ENCODE measurements around the gene PPP1R9A. TPM values are rescaled to one million over a fixed set of nuclear protein-coding genes. Genes with fewer than 3 reads are reported as not detected.

Gene PPP1R9A
- total RNA-seq, 1 experiment from 2014 or later: 5.9 TPM

DNA sequence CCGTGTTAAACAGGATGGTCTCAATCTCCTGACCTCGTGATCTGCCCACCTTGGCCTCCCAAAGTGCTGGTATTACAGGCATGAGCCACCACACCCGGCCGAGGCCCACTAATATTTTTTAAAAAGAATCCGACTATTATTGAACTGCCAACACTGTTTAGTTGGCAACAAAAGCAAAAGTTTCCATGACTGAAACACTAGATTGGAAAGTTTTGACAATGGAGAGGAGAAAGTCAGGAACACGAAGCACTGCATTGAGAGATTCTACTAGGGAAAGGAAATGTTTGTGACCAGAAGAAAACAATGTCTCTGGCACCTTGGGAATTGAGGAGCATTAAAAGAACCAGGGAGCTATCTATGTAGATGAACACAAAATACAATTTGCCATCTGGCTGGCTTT is 13.7 kb upstream of the PPP1R9A start:
- Histone ChIP-seq H3K9me3 (ENCODE audit: low read length) (no peaks in the 10 kb centered on the region), H3K9ac (ENCODE audit: low read length) (no peak overlapping the region), H3K4me2 (ENCODE audit: low read length) (no peak overlapping the region), H3K4me3 (ENCODE audit: low read length) (no peak overlapping the region), H3K36me3 (ENCODE audit: low read depth, low read length) (no peaks in the 10 kb centered on the region), H4K20me1 (ENCODE audit: low read length) (no peaks in the 10 kb centered on the region), H3K27me3 (ENCODE audit: low read length) (no peaks in the 10 kb centered on the region), H3K9me2 (replicated peaks; ENCODE audit: low read length) (no peaks in the 10 kb centered on the region), H3K27ac (ENCODE audit: low read length) (no peak overlapping the region), H3K4me1 (ENCODE audit: insufficient read depth, low read length) (no peaks in the 10 kb centered on the region), H3F3A (ENCODE audit: low read length, unreplicated experiment) (no peaks in the 10 kb centered on the region), H3K79me2 (ENCODE audit: low read length) (no peaks in the 10 kb centered on the region), H2AFZ (ENCODE audit: low read length) (no peak overlapping the region)
- intact Hi-C loops (cut with micrococcal nuclease): no loop called here
- POLR2A ChIA-PET (ENCODE audit: unreplicated experiment): no interaction called here
- TF ChIP-seq, protein P1, sequence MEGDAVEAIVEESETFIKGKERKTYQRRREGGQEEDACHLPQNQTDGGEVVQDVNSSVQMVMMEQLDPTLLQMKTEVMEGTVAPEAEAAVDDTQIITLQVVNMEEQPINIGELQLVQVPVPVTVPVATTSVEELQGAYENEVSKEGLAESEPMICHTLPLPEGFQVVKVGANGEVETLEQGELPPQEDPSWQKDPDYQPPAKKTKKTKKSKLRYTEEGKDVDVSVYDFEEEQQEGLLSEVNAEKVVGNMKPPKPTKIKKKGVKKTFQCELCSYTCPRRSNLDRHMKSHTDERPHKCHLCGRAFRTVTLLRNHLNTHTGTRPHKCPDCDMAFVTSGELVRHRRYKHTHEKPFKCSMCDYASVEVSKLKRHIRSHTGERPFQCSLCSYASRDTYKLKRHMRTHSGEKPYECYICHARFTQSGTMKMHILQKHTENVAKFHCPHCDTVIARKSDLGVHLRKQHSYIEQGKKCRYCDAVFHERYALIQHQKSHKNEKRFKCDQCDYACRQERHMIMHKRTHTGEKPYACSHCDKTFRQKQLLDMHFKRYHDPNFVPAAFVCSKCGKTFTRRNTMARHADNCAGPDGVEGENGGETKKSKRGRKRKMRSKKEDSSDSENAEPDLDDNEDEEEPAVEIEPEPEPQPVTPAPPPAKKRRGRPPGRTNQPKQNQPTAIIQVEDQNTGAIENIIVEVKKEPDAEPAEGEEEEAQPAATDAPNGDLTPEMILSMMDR (conservative IDR thresholded peaks at IDR 0.05; ENCODE audit: low read depth, low read length): no peak
- no peak for TF ChIP-seq EZH2 (IDR thresholded peaks at IDR 0.05; ENCODE audit: low read length, unreplicated experiment)
- TF ChIP-seq EZH2phosphoT487 (IDR thresholded peaks at IDR 0.05; ENCODE audit: borderline replicate concordance, low read length): no peak
- CTCF ChIA-PET: no interaction called here
- no peak for ATAC-seq
- no peak for DNase-seq
- BruUV-seq (replicated peaks): no TSS peak

DNA sequence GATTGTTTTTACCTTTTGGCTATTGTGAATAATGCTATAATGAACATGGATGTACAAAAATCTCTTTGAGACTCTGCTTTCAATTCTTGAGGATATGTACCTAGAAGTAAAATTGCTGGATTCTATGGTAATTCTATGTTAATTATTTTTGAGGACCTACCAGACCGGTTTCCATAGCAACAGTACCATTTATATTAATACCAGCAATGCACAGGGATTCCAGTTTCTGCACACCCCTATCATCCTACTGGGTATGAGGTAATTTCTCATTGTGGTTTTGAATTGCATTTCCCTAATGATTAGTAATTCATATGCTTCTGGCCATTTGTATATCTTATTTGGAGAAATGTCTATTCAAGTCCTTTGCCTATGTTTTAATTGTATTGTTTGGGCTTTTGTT is 9.9 kb upstream of the PPP1R9A start:
- intact Hi-C loops (cut with micrococcal nuclease): no loop called here
- Histone ChIP-seq H3K27me3 (ENCODE audit: low read length) (no peaks in the 10 kb centered on the region), H2AFZ (ENCODE audit: low read length) (no peak overlapping the region), H3K9me3 (ENCODE audit: low read length) (no peaks in the 10 kb centered on the region), H3K27ac (ENCODE audit: low read length) (no peak overlapping the region), H3K4me1 (ENCODE audit: insufficient read depth, low read length) (no peaks in the 10 kb centered on the region), H4K20me1 (ENCODE audit: low read length) (no peaks in the 10 kb centered on the region), H3K79me2 (ENCODE audit: low read length) (no peaks in the 10 kb centered on the region), H3F3A (ENCODE audit: low read length, unreplicated experiment) (no peaks in the 10 kb centered on the region), H3K9me2 (replicated peaks; ENCODE audit: low read length) (no peaks in the 10 kb centered on the region), H3K9ac (ENCODE audit: low read length) (no peak overlapping the region), H3K36me3 (ENCODE audit: low read depth, low read length) (no peaks in the 10 kb centered on the region), H3K4me2 (ENCODE audit: low read length) (no peak overlapping the region), H3K4me3 (ENCODE audit: low read length) (no peak overlapping the region)
- ATAC-seq (no peak), DNase-seq (no peak)
- TF ChIP-seq EZH2 (IDR thresholded peaks at IDR 0.05; ENCODE audit: low read length, unreplicated experiment) (no peak), EZH2phosphoT487 (IDR thresholded peaks at IDR 0.05; ENCODE audit: borderline replicate concordance, low read length) (no peak)
- TF ChIP-seq, protein P1 (conservative IDR thresholded peaks at IDR 0.05; ENCODE audit: low read depth, low read length): no peak
- BruUV-seq (replicated peaks): no TSS peak
- CTCF ChIA-PET: no interaction called here
- POLR2A ChIA-PET (ENCODE audit: unreplicated experiment): no interaction called here

DNA sequence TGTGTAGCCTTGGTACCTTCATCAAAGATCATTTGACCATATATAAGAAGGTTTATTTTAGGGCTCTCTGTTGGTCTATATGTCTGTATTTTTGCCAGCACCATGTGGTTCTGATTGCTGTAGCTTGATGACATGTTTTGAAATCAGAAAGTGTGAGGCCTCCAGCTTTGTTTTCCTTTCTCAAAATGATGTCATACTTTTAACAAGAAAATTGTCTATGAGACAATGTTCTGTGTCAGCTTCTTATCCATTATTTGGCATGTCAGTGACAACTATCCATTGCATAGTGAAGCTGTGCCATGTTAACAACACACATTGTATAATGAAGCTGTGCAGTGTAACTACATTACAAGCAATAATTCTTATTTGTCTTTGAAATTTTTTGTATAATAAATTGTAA is 9.1 kb upstream of the PPP1R9A start:
- intact Hi-C loops (cut with micrococcal nuclease): no loop called here
- Histone ChIP-seq H3K36me3 (ENCODE audit: low read depth, low read length) (no peaks in the 10 kb centered on the region), H3K4me1 (ENCODE audit: insufficient read depth, low read length) (no peaks in the 10 kb centered on the region), H3K4me2 (ENCODE audit: low read length) (no peak overlapping the region), H3K4me3 (ENCODE audit: low read length) (no peak overlapping the region), H3K27me3 (ENCODE audit: low read length) (no peaks in the 10 kb centered on the region), H3K9me2 (replicated peaks; ENCODE audit: low read length) (no peaks in the 10 kb centered on the region), H3K79me2 (ENCODE audit: low read length) (no peaks in the 10 kb centered on the region), H3K27ac (ENCODE audit: low read length) (no peak overlapping the region), H3F3A (ENCODE audit: low read length, unreplicated experiment) (no peaks in the 10 kb centered on the region), H2AFZ (ENCODE audit: low read length) (no peak overlapping the region), H3K9ac (ENCODE audit: low read length) (no peak overlapping the region), H3K9me3 (ENCODE audit: low read length) (no peaks in the 10 kb centered on the region), H4K20me1 (ENCODE audit: low read length) (no peaks in the 10 kb centered on the region)
- no peak for TF ChIP-seq EZH2phosphoT487 (IDR thresholded peaks at IDR 0.05; ENCODE audit: borderline replicate concordance, low read length)
- ChIA-PET CTCF (no interaction called here), POLR2A (ENCODE audit: unreplicated experiment) (no interaction called here)
- DNase-seq (no peak), ATAC-seq (no peak)
- no TSS peak for BruUV-seq (replicated peaks)

All from PC-3 (cell line).